Uterus (tissue), 4 donors: ENCODE data around the gene NLRP10. TPM values are rescaled to one million over a fixed set of nuclear protein-coding genes. Genes with fewer than 3 reads are reported as not detected.

Source experiments
- DNase-seq, 2 donors: peaks; one replicate each; pipeline ENCODE4 v3.0.0-alpha.2; 2019 to 2020
- H3K27ac ChIP-seq, 2 donors: fragments of 200-600 bp; sonication (generic); 1 replicate in 1 of 2; 2 replicates in 1 of 2; pipeline ENCODE4 v1.5.1; 2016 to 2018
- H3K27me3 ChIP-seq, 2 donors: fragments of 200-600 bp; sonication (generic); one replicate each; pipeline ENCODE4 v1.5.1; 2018 to 2019; ENCODE audit warnings: control low read depth in 1 of 2
- H3K36me3 ChIP-seq, 2 donors: fragments of 200-600 bp; sonication (generic); one replicate each; pipeline ENCODE4 v1.5.1; 2019; ENCODE audit warnings: control low read depth in 1 of 2
- H3K4me1 ChIP-seq, 2 donors: fragments of 200-600 bp; sonication (generic); one replicate each; pipeline ENCODE4 v1.5.1; 2018 to 2019; ENCODE audit warnings: control low read depth in 1 of 2
- H3K4me3 ChIP-seq, 2 donors: fragments of 200-600 bp; sonication (generic); 1 replicate in 1 of 2; 2 replicates in 1 of 2; pipeline ENCODE4 v1.5.1; 2018 to 2019; ENCODE audit warnings: mild to moderate bottlenecking in 1 of 2
- H3K9me3 ChIP-seq, 2 donors: fragments of 200-600 bp; sonication (generic); one replicate each; pipeline ENCODE4 v1.5.1; 2019; ENCODE audit warnings: control low read depth in 1 of 2
- CTCF ChIP-seq, 4 experiments: fragments of 200-600 bp in 2 of 4; fragments of 450-650 bp in 2 of 4; sonication (generic) in 2 of 4; IDR thresholded peaks; one replicate each; pipeline ENCODE4 v1.5.1; 2016 to 2019; ENCODE audit warnings: antibody characterized with exemption in 4 of 4, mild to moderate bottlenecking in 2 of 4, moderate library complexity in 1 of 4
- POLR2A ChIP-seq, 2 donors: fragments of 450-650 bp; IDR thresholded peaks; one replicate each; pipeline ENCODE4 v1.6.1; 2016; ENCODE audit warnings: antibody characterized with exemption in 2 of 2, mild to moderate bottlenecking in 1 of 2, moderate library complexity in 1 of 2
- intact Hi-C: fragments of 100-400 bp; cut with DNase I; formaldehyde crosslinking; loops from one replicate; pipeline ENCODE4 v1.15.1; 2023; ENCODE audit warnings: low total_unique reads
- total RNA-seq, 4 donors: library from RNA; depleted of rRNA in 3 of 4; stranded (reverse); fragments of >200 nt in 3 of 4; gene quantifications; one replicate each; pipeline versions ENCODE4 v1.1.0 to v1.2.4, GENCODE V29; 2014 to 2023
- donor health status: DM: yes; HTN: yes; CAD: no.

The NLRP10 gene
- total RNA-seq, 4 donors from 2014 or later, result not detected

- no peak for DNase-seq
- TF ChIP-seq POLR2A (IDR thresholded peaks at IDR 0.05), result no peak
- TF ChIP-seq CTCF (IDR thresholded peaks at IDR 0.05), result no peak
- Histone ChIP-seq H3K4me1 (peaks cover 6% of the 10 kb centered on the region in 2 donors), H3K36me3 (no peaks in the 10 kb centered on the region), H3K27me3 (no peaks in the 10 kb centered on the region), H3K9me3 (no peaks in the 10 kb centered on the region), H3K27ac (no peak overlapping the region), H3K4me3 (no peak overlapping the region)
- intact Hi-C loops, result no loop called here
These were observed 18.8 kb upstream of the NLRP10 start for GRCh38 chr11:7983832-7984590.

DNA sequence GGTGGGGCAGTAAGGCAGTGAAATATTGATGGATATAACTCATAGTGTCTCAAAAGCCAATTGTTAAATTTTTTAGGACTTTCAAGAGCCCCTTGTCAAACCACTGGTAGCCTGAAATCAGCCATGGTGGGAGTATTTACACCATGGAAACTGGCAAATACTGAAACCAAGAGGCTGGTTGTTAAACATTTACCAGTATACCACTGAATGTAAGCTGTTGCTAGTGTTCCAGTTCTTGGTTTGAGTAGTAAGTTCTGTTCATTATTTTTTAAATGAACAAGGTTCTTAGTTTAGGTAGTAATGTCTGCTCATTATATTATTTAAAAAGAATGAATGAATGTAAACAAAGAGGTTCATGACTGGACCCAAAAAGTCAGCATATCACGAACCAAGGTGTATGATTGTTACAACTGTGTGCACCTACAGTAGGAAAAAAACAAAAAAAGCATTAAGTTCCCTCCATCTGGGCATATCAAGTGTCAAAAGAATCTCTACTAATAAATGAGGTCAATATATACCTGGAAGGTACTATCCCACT, 17.4 kb upstream of the NLRP10 start:
- DNase-seq, result no peak
- H3K27ac ChIP-seq, result no peak overlapping the region
- no peak for TF ChIP-seq CTCF (IDR thresholded peaks at IDR 0.05)
- no peak for TF ChIP-seq POLR2A (IDR thresholded peaks at IDR 0.05)
- H3K9me3 ChIP-seq, result no peaks in the 10 kb centered on the region
- no peak overlapping the region for H3K4me3 ChIP-seq
- no peaks in the 10 kb centered on the region for H3K27me3 ChIP-seq
- no peaks in the 10 kb centered on the region for H3K36me3 ChIP-seq
- intact Hi-C loops, result no loop called here
- H3K4me1 ChIP-seq, result no peaks in the 10 kb centered on the region

DNA sequence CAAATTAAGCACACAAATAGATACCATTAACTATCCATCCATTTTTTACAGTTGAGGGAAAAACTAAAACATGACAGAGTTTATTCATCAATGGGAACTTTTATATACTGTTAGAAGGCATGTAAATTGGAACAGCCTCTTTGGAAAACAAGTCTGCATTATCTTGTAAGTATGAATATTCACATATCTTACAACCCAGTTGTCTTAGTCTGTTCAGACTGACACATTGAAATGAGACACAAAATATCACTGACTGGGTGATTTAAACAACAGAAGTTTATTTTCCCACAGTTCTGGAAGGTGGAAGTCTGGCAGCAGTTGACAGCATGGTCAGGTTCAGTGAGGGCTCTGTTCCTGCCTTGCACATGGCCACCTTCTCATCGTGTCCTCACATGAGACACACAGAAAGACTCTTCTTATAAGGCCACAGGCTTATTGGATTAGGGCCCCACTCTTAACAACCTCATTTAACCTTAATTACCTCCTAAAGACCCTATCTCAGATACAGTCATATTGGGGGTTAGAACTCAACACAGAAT, 16.4 kb upstream of the NLRP10 start:
- Histone ChIP-seq H3K27me3 (no peaks in the 10 kb centered on the region), H3K9me3 (no peaks in the 10 kb centered on the region), H3K4me1 (no peaks in the 10 kb centered on the region), H3K27ac (no peak overlapping the region), H3K4me3 (no peak overlapping the region), H3K36me3 (no peaks in the 10 kb centered on the region)
- intact Hi-C loops, result no loop called here
- DNase-seq, result no peak
- no peak for TF ChIP-seq CTCF (IDR thresholded peaks at IDR 0.05)
- TF ChIP-seq POLR2A (IDR thresholded peaks at IDR 0.05), result no peak

- H3K4me3 ChIP-seq, result no peak overlapping the region
- no peak overlapping the region for H3K27ac ChIP-seq
- H3K4me1 ChIP-seq, result no peaks in the 10 kb centered on the region
- intact Hi-C loops, result no loop called here
- H3K27me3 ChIP-seq, result no peaks in the 10 kb centered on the region
- DNase-seq, result no peak
- no peaks in the 10 kb centered on the region for H3K9me3 ChIP-seq
- TF ChIP-seq POLR2A (IDR thresholded peaks at IDR 0.05) (no peak), CTCF (IDR thresholded peaks at IDR 0.05) (no peak)
- no peaks in the 10 kb centered on the region for H3K36me3 ChIP-seq
These were observed 12.1 kb upstream of the NLRP10 start for GRCh38 chr11:7977232-7977917.

DNA sequence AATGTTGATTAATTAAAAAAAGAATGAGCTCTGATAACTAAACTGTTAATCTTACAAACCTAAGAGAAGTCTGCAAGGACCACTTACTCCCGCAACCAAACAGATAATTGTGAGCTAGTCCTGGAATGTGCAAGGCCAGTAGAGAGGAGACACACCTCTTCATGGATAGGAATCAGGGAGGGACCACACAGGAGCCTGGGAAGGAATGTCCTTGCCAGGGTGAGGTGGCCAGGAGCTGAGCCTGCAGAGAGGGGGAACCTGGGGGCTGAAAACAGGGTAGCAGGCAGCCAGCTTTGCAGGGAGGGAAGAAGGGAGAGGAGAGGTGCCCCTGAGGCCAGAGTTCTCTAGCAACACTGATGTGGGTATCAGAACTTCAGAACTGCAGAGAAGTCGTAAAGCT, 9.4 kb upstream of the NLRP10 start:
- Histone ChIP-seq H3K4me3 (no peak overlapping the region), H3K27ac (no peak overlapping the region), H3K36me3 (no peaks in the 10 kb centered on the region), H3K27me3 (no peaks in the 10 kb centered on the region), H3K9me3 (no peaks in the 10 kb centered on the region), H3K4me1 (no peaks in the 10 kb centered on the region)
- DNase-seq, result no peak
- TF ChIP-seq CTCF (IDR thresholded peaks at IDR 0.05) (no peak), POLR2A (IDR thresholded peaks at IDR 0.05) (no peak)
- intact Hi-C loops, result no loop called here
